ENCODE data around the gene NCKAP5. TPM values are rescaled to one million over a fixed set of nuclear protein-coding genes. Genes with fewer than 3 reads are reported as not detected.
A peak's percentile ranks its signal among the peaks of the same experiment; 100 is the strongest.

The NCKAP5 gene
- total and polyA plus RNA-seq, 8 donors: 0.23 to 1.5 (median 0.44) TPM

DNA sequence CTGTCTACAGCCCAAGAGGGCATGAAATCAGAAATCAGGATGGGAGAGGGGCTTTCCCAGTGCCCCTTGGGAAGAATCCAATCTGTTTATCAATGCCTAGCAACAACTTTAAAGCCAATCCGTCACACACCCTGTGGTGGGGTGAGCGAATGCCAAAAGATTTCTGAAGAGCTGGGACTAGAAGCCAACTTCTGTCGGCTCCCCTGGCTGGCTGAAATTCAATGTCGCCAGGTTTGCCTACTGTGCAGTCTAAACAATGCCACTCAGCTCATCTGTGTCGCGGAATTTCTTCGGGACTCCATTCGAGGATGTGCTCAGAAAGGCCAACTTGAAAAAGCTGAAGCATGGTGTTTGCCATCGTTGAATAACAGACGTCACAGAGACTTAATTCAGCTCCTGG is 31.5 kb upstream of the NCKAP5 start:
- TF ChIP-seq, protein P1, sequence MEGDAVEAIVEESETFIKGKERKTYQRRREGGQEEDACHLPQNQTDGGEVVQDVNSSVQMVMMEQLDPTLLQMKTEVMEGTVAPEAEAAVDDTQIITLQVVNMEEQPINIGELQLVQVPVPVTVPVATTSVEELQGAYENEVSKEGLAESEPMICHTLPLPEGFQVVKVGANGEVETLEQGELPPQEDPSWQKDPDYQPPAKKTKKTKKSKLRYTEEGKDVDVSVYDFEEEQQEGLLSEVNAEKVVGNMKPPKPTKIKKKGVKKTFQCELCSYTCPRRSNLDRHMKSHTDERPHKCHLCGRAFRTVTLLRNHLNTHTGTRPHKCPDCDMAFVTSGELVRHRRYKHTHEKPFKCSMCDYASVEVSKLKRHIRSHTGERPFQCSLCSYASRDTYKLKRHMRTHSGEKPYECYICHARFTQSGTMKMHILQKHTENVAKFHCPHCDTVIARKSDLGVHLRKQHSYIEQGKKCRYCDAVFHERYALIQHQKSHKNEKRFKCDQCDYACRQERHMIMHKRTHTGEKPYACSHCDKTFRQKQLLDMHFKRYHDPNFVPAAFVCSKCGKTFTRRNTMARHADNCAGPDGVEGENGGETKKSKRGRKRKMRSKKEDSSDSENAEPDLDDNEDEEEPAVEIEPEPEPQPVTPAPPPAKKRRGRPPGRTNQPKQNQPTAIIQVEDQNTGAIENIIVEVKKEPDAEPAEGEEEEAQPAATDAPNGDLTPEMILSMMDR (IDR thresholded peaks at IDR 0.05): no peak
- H3K27ac ChIP-seq: no peak overlapping the region
- H3K27me3 ChIP-seq: no peaks in the 10 kb centered on the region
- WGBS, 2 donors: 66 to 68% methylated on average over 10 of the region's 10 CpGs
- FAIRE-seq (no peak), DNase-seq (no peak), ATAC-seq (no peak)
- intact Hi-C loops (cut with DNase I): no loop called here
- no peaks in the 10 kb centered on the region for H3K9me3 ChIP-seq
- no peaks in the 10 kb centered on the region for H3K36me3 ChIP-seq
- H3K4me1 ChIP-seq: no peaks in the 10 kb centered on the region
- H3K4me3 ChIP-seq: no peak overlapping the region

DNA sequence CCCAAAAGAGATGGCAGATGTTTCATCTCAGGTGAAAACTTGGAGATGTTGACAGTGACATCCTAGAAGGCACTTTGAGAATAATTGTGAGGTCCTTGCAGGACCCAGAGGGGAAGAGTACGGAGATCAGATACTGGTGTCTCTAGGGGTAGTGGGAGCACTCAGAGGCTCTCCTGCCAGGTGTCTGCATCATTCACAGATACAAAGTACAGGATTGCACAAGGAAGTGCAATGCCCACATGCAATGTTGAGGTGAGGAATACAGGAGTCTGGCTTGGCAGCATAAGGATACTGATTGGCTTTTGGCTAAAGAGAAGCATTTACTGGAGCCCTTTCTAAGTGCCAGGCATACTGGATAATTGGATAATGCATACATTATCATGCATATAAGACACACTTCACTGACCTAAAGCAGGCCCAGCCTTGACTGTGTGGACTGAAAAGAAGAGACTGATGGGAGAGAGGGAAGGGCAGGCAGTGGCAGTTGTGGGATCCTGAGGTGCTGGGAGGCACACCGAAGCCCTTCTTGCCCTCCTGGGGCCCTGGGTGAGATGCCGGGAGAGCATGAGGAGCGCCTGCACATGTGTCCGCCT is 31.0 kb upstream of the NCKAP5 start:
- Histone ChIP-seq H3K9me3 (no peaks in the 10 kb centered on the region), H3K4me3 (no peak overlapping the region), H3K4me1 (no peaks in the 10 kb centered on the region), H3K27ac (no peak overlapping the region), H3K27me3 (no peaks in the 10 kb centered on the region), H3K36me3 (no peaks in the 10 kb centered on the region)
- no peak for DNase-seq
- intact Hi-C loops (cut with DNase I): no loop called here
- FAIRE-seq: no peak
- whole genome bisulfite sequencing, 2 donors: 79 to 90% methylated on average over 5 of the region's 5 CpGs
- ATAC-seq: no peak
- TF ChIP-seq, protein P1 (IDR thresholded peaks at IDR 0.05): no peak

DNA sequence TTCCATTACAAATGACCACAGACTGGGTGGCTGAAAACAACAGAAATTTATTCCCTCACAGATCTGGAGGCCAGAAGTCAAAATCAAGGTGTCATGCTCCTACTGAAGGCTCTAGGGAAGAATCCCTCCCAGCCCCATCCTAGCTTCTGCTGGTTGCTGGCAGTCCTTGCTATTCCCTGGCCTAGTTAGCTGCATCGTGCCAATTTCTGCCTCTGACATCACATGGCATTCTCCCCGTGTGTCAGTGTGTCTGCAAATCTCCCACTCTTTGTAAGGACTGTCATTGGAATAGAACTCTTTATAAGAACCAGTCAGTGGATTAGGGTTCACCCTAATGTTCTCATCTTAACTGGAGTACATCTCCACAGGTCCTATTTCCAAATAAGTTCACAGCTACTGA is 30.5 kb upstream of the NCKAP5 start:
- H3K4me1 ChIP-seq: no peaks in the 10 kb centered on the region
- TF ChIP-seq, protein P1 (IDR thresholded peaks at IDR 0.05): no peak
- WGBS, 2 donors: 51 to 65% methylated on average over 2 of the region's 2 CpGs
- FAIRE-seq: no peak
- no peak for DNase-seq
- H3K27ac ChIP-seq: no peak overlapping the region
- no peak for ATAC-seq
- H3K36me3 ChIP-seq: no peaks in the 10 kb centered on the region
- H3K9me3 ChIP-seq: no peaks in the 10 kb centered on the region
- intact Hi-C loops (cut with DNase I): no loop called here
- no peak overlapping the region for H3K4me3 ChIP-seq
- H3K27me3 ChIP-seq: no peaks in the 10 kb centered on the region

DNA sequence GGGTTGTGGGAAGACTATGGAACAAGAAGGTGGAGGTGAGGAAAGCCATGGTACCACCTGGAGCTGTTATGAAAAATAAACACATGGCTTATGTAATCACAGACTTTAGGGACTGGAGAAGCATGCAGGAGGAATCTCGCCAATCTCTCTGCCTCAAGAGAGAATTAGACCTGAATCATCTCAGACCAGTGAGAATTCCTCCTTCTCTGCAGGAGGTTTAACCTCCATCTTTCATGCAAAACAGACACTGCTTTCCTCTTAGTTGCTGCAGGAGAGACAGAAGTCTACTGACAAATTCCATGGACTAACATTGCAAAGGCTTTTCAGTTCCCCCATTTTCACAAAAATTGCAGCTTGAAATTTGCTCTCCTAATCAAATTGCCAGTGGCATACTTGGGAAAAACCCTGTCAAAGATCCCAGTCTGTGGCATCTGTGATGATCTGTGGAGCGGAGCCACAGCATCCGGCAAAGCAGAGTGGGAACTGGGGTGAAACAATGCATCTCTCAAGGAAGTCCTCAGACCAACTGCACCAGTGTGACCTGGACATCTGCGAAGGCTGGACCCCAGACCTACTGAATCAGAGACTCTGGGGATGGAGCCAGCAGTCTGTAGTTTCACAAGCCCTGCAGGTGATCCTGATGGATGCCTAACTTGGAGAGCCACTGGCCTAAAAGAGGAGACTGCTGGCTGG is 28.6 kb upstream of the NCKAP5 start:
- intact Hi-C loops (cut with DNase I): no loop called here
- ATAC-seq: no peak
- Histone ChIP-seq H3K27me3 (no peaks in the 10 kb centered on the region), H3K27ac (no peak overlapping the region), H3K9me3 (no peaks in the 10 kb centered on the region), H3K4me3 (no peak overlapping the region), H3K4me1 (no peaks in the 10 kb centered on the region), H3K36me3 (no peaks in the 10 kb centered on the region)
- WGBS, 2 donors: 66 to 75% methylated on average over 4 of the region's 4 CpGs
- TF ChIP-seq, protein P1 (IDR thresholded peaks at IDR 0.05): no peak
- DNase-seq: no peak
- no peak for FAIRE-seq

DNA sequence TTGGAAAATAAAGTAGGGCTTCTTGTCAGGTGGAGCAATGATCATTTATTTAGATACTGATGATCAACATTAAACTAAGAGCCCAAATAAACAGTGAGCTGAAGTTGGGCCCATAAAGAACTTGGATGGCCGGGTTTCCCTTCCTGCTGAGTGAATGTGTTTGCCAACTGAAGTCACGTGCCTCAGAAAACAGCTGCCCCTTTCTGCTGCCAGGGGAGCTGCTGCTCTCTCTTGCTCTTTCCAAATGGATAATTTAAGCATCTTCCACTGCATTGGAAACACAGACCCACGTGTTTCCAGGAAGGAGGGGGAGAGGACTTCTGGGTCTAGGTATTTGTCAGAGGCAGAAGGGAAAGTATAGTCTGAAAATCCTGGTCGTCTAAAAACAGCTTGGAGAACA is 22.9 kb upstream of the NCKAP5 start:
- 11 to 23% methylated on average over 4 of the region's 4 CpGs for WGBS, 2 donors
- ATAC-seq: peak; percentile 48 to 86 (median 63)

More for the DNA sequence above, 22.9 kb upstream of the NCKAP5 start:
- Histone ChIP-seq H3K9me3 (no peaks in the 10 kb centered on the region), H3K4me1 (no peaks in the 10 kb centered on the region), H3K36me3 (no peaks in the 10 kb centered on the region), H3K27ac (no peak overlapping the region), H3K4me3 (no peak overlapping the region), H3K27me3 (no peaks in the 10 kb centered on the region)
- peak in 2 of 6 donors; percentile 13 to 23 for DNase-seq
- intact Hi-C loops (cut with DNase I): no loop called here
- TF ChIP-seq, protein P1 (IDR thresholded peaks at IDR 0.05): no peak
- no peak for FAIRE-seq

All from pancreas (tissue), 10 donors.